Measurements from ENCODE around the gene RSBN1. TPM values are rescaled to one million over a fixed set of nuclear protein-coding genes. Genes with fewer than 3 reads are reported as not detected.
"Not testable (repeated sequence)": the region's sequence is repeated elsewhere in the genome, so short reads cannot be mapped to it uniquely, and the experiment has no call there.

Gene RSBN1
- total RNA-seq, 4 donors from 2014 or later = 15.8 to 24.3 (median 20.1) TPM

GRCh38 chr1:113721010-113721409 lies 91.3 kb downstream of the RSBN1 start:
- Histone ChIP-seq H3K27me3 (no peaks in the 10 kb centered on the region), H3K36me3 (peaks cover 0 to 66% (median 23%) of the 10 kb centered on the region in 4 donors), H3K4me1 (no peaks in the 10 kb centered on the region), H3K27ac (replicated peaks in 1 of 4) (no peak overlapping the region), H3K9me3 (no peaks in the 10 kb centered on the region), H3K4me3 (no peak overlapping the region)
- WGBS = 97% methylated on average over 2 of the region's 2 CpGs
- intact Hi-C loops (cut with DNase I) = no loop called here
- TF ChIP-seq POLR2A (IDR thresholded peaks at IDR 0.05; ENCODE audit: low read depth) (no peak), POLR2AphosphoS5 (IDR thresholded peaks at IDR 0.05) (no peak), EP300 (IDR thresholded peaks at IDR 0.05) (no peak)
- TF ChIP-seq, protein P1, sequence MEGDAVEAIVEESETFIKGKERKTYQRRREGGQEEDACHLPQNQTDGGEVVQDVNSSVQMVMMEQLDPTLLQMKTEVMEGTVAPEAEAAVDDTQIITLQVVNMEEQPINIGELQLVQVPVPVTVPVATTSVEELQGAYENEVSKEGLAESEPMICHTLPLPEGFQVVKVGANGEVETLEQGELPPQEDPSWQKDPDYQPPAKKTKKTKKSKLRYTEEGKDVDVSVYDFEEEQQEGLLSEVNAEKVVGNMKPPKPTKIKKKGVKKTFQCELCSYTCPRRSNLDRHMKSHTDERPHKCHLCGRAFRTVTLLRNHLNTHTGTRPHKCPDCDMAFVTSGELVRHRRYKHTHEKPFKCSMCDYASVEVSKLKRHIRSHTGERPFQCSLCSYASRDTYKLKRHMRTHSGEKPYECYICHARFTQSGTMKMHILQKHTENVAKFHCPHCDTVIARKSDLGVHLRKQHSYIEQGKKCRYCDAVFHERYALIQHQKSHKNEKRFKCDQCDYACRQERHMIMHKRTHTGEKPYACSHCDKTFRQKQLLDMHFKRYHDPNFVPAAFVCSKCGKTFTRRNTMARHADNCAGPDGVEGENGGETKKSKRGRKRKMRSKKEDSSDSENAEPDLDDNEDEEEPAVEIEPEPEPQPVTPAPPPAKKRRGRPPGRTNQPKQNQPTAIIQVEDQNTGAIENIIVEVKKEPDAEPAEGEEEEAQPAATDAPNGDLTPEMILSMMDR (IDR thresholded peaks at IDR 0.05) = no peak
- no peak for DNase-seq (ENCODE audit: extremely low spot score)

- H3K9me3 ChIP-seq; DNase-seq (ENCODE audit: extremely low spot score); intact Hi-C loops (cut with DNase I); H3K4me3 ChIP-seq; H3K4me1 ChIP-seq; H3K27me3 ChIP-seq; H3K27ac ChIP-seq (replicated peaks in 1 of 4): not testable (repeated sequence)
- H3K36me3 ChIP-seq = peaks cover 0 to 50% (median 20%) of the 10 kb centered on the region in 4 donors
- 100% methylated on average over 5 of the region's 5 CpGs for WGBS
Measured at GRCh38 chr1:113718621-113719020, 93.7 kb downstream of the RSBN1 start.

DNA sequence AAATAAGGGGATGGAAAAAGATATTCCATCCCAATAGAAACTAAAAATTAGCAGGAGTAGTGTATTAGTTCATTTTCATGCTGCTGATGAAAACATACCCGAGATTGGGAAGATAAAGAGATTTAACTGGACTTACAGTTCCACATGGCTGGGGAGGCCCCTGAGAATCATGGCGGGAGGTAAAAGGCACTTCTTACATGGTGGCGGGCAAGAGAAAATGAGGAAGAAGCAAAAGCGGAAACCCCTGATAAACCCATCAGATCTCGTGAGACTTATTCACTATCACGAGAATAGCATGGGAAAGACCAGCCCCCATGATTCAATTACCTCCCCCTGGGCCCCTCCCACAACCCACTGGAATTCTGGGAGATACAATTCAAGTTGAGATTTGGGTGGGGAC lies 94.8 kb downstream of the RSBN1 start:
- H3K4me3 ChIP-seq; intact Hi-C loops (cut with DNase I); H3K4me1 ChIP-seq; DNase-seq (ENCODE audit: extremely low spot score); H3K27ac ChIP-seq (replicated peaks in 1 of 4); H3K9me3 ChIP-seq; H3K27me3 ChIP-seq: not testable (repeated sequence)
- WGBS = 97% methylated on average over 6 of the region's 6 CpGs
- H3K36me3 ChIP-seq = peaks cover 0 to 58% (median 25%) of the 10 kb centered on the region in 4 donors

- Histone ChIP-seq H3K36me3 (peaks cover 6 to 58% (median 29%) of the 10 kb centered on the region in 4 donors), H3K4me3 (no peak overlapping the region), H3K27ac (replicated peaks in 1 of 4) (no peak overlapping the region), H3K4me1 (no peaks in the 10 kb centered on the region), H3K27me3 (no peaks in the 10 kb centered on the region), H3K9me3 (no peaks in the 10 kb centered on the region)
- no peak for DNase-seq (ENCODE audit: extremely low spot score)
- WGBS = 90% methylated on average over 3 of the region's 3 CpGs
- TF ChIP-seq EP300 (IDR thresholded peaks at IDR 0.05) = no peak
- TF ChIP-seq POLR2A (IDR thresholded peaks at IDR 0.05; ENCODE audit: low read depth) = no peak
- TF ChIP-seq, protein P1 (IDR thresholded peaks at IDR 0.05) = no peak
- no peak for TF ChIP-seq POLR2AphosphoS5 (IDR thresholded peaks at IDR 0.05)
- intact Hi-C loops (cut with DNase I) = no loop called here
Measured at GRCh38 chr1:113714606-113715269, 97.5 kb downstream of the RSBN1 start.

Other genes with a start within 250 kb of the RSBN1 start
- gene PHTF1, start 53.0 kb downstream of the RSBN1 start, total RNA-seq = 10 to 100 TPM; 10.2 to 13.3 (median 11.8) TPM
- gene PTPN22, start 59.2 kb upstream of the RSBN1 start, total RNA-seq = 1 to 10 TPM in 1 of 4 donors, under 1 TPM in 3; 0.29 to 2.3 (median 0.63) TPM
- gene BCL2L15, start 75.1 kb upstream of the RSBN1 start, total RNA-seq = 1 to 10 TPM in 1 of 4 donors, under 1 TPM in 2, not detected in 1; 0.11 to 1.7 (median 0.78) TPM
- gene AP4B1, start 92.3 kb upstream of the RSBN1 start, total RNA-seq = 10 to 100 TPM in 1 of 4 donors, 1 to 10 TPM in 3; 5.9 to 13.7 (median 6.0) TPM
- gene DCLRE1B, start 92.8 kb upstream of the RSBN1 start, total RNA-seq = 1 to 10 TPM; 4.2 to 8.8 (median 5.5) TPM
- gene HIPK1, start 116.8 kb upstream of the RSBN1 start, total RNA-seq = 10 to 100 TPM; 60.6 to 89.9 (median 76.5) TPM
- gene OLFML3, start 167.0 kb upstream of the RSBN1 start, total RNA-seq = 100 to 1,000 TPM in 1 of 4 donors, 10 to 100 TPM in 3; 57.7 to 109 (median 67.4) TPM

Measured in esophagus muscularis mucosa (tissue), 4 donors.